H9 (cell line): ENCODE results near the gene MEIS2. TPM values are rescaled to one million over a fixed set of nuclear protein-coding genes. Genes with fewer than 3 reads are reported as not detected.

Experiments
- DNase-seq: peaks from one replicate; pipeline ENCODE4 v3.0.0-alpha.2; 2017
- H2AFZ ChIP-seq: one replicate; pipeline ENCODE4 v1.6.1; 2013; ENCODE audit warnings: mild to moderate bottlenecking, low read length, control low read depth, moderate library complexity
- H2AK5ac ChIP-seq: 2 replicates; pipeline ENCODE4 v1.6.1; 2013; ENCODE audit warnings: low read length, control low read depth, mixed read lengths; ENCODE audit not compliant: insufficient read length
- H2BK120ac ChIP-seq: one replicate; pipeline ENCODE4 v1.6.1; 2013; ENCODE audit warnings: low read depth, mild to moderate bottlenecking, low read length, control low read depth, inconsistent platforms; ENCODE audit not compliant: poor library complexity, severe bottlenecking
- H2BK12ac ChIP-seq: 2 replicates; pipeline ENCODE4 v1.6.1; 2013; ENCODE audit warnings: low read length, control low read depth, mixed read lengths, low read depth; ENCODE audit not compliant: insufficient read length
- H2BK15ac ChIP-seq: 2 replicates; pipeline ENCODE4 v1.6.1; 2013; ENCODE audit warnings: low read depth, low read length, control low read depth
- H2BK20ac ChIP-seq: one replicate; pipeline ENCODE4 v1.6.1; 2013; ENCODE audit warnings: low read depth, mild to moderate bottlenecking, low read length, control low read depth, inconsistent platforms; ENCODE audit not compliant: poor library complexity, severe bottlenecking
- H2BK5ac ChIP-seq: 2 replicates; pipeline ENCODE4 v1.6.1; 2013; ENCODE audit warnings: low read length, control low read depth, mixed read lengths; ENCODE audit not compliant: insufficient read length
- H3K14ac ChIP-seq: 2 replicates; pipeline ENCODE4 v1.6.1; 2013; ENCODE audit warnings: low read length, control low read depth; ENCODE audit not compliant: insufficient read depth
- H3K18ac ChIP-seq: 2 replicates; pipeline ENCODE4 v1.6.1; 2013; ENCODE audit warnings: low read depth, mild to moderate bottlenecking, mixed read lengths, low read length, control low read depth; ENCODE audit not compliant: insufficient read length
- H3K23ac ChIP-seq: 2 replicates; pipeline ENCODE4 v1.6.1; 2013; ENCODE audit warnings: low read length, control low read depth, mixed read lengths, low read depth; ENCODE audit not compliant: insufficient read length
- H3K23me2 ChIP-seq: 2 replicates; pipeline ENCODE4 v1.6.1; 2013; ENCODE audit warnings: low read depth, mild to moderate bottlenecking, mixed read lengths, low read length, control low read depth; ENCODE audit not compliant: insufficient read length, poor library complexity, severe bottlenecking
- H3K27ac ChIP-seq: 2 replicates; pipeline ENCODE4 v1.5.1; 2013; ENCODE audit warnings: low read length, control low read depth, mixed read lengths, low read depth; ENCODE audit not compliant: insufficient read length
- H3K27me3 ChIP-seq: 2 replicates; pipeline ENCODE4 v1.6.1; 2013; ENCODE audit warnings: low read length, control low read depth, inconsistent platforms; ENCODE audit not compliant: insufficient read depth
- H3K4ac ChIP-seq: 2 replicates; pipeline ENCODE4 v1.6.1; 2013; ENCODE audit warnings: low read depth, mild to moderate bottlenecking, control low read depth, inconsistent platforms, low read length, moderate library complexity
- H3K4me1 ChIP-seq: 2 replicates; pipeline ENCODE4 v1.6.1; 2013; ENCODE audit warnings: low read length, control low read depth, inconsistent platforms; ENCODE audit not compliant: insufficient read depth
- H3K4me2 ChIP-seq: 2 replicates; pipeline ENCODE4 v1.6.1; 2013; ENCODE audit warnings: low read length, control low read depth, mixed read lengths; ENCODE audit not compliant: insufficient read length, insufficient read depth
- H3K56ac ChIP-seq: 2 replicates; pipeline ENCODE4 v1.6.1; 2013; ENCODE audit warnings: low read depth, mild to moderate bottlenecking, mixed read lengths, low read length, control low read depth; ENCODE audit not compliant: insufficient read length
- H3K79me1 ChIP-seq: 2 replicates; pipeline ENCODE4 v1.6.1; 2013; ENCODE audit warnings: low read depth, mild to moderate bottlenecking, moderate library complexity, low read length, control low read depth, inconsistent platforms; ENCODE audit not compliant: insufficient read depth, poor library complexity, severe bottlenecking
- H3K79me2 ChIP-seq: 2 replicates; pipeline ENCODE4 v1.6.1; 2013; ENCODE audit warnings: low read length, control low read depth, inconsistent platforms; ENCODE audit not compliant: insufficient read depth
- H3K9ac ChIP-seq: 2 replicates; pipeline ENCODE4 v1.6.1; 2013; ENCODE audit warnings: low read length, control low read depth, mixed read lengths; ENCODE audit not compliant: insufficient read length; ENCODE audit errors: extremely low read depth
- H3K9me3 ChIP-seq: one replicate; pipeline ENCODE4 v1.6.1; 2013; ENCODE audit warnings: low read depth, low read length, inconsistent platforms; ENCODE audit not compliant: control insufficient read depth
- H3T11ph ChIP-seq: one replicate; pipeline ENCODE4 v1.6.1; 2013; ENCODE audit warnings: mild to moderate bottlenecking, low read length, control low read depth, inconsistent platforms
- H4K20me1 ChIP-seq: one replicate; pipeline ENCODE4 v1.6.1; 2013; ENCODE audit not compliant: control insufficient read depth, insufficient read length, insufficient read depth
- H4K5ac ChIP-seq: 2 replicates; pipeline ENCODE4 v1.6.1; 2013; ENCODE audit warnings: low read depth, mild to moderate bottlenecking, mixed read lengths, low read length, control low read depth; ENCODE audit not compliant: insufficient read length
- H4K8ac ChIP-seq: replicated peaks from 2 replicates; pipeline ENCODE4 v1.6.1; 2013; ENCODE audit warnings: low read length, control low read depth, mixed read lengths, low read depth; ENCODE audit not compliant: insufficient read length
- H4K91ac ChIP-seq: 2 replicates; pipeline ENCODE4 v1.6.1; 2013; ENCODE audit warnings: low read depth, mild to moderate bottlenecking, moderate library complexity, mixed read lengths, low read length, control low read depth; ENCODE audit not compliant: insufficient read length
- H3K27ac Mint-ChIP-seq, 3 experiments: 2 replicates in 2 of 3; 3 replicates in 1 of 3; pipeline ENCODE4 v1.8.0; 2020 to 2021; ENCODE audit warnings: mixed read lengths in 3 of 3, mild to moderate bottlenecking in 1 of 3, moderate library complexity in 1 of 3
- H3K27me3 Mint-ChIP-seq: 2 replicates; pipeline ENCODE4 v1.8.0; 2021; ENCODE audit warnings: low read depth, mild to moderate bottlenecking, moderate library complexity, mixed read lengths
- H3K36me3 Mint-ChIP-seq, 3 experiments: 2 replicates in 2 of 3; 3 replicates in 1 of 3; pipeline ENCODE4 v1.8.0; 2020 to 2021; ENCODE audit warnings: low read depth in 3 of 3, mixed read lengths in 3 of 3; ENCODE audit not compliant: insufficient read depth in 1 of 3
- H3K4me1 Mint-ChIP-seq, 2 experiments: 2 replicates each; pipeline ENCODE4 v1.8.0; 2020; ENCODE audit warnings: mixed read lengths in 2 of 2
- H3K4me3 Mint-ChIP-seq, 2 experiments: 2 replicates in 1 of 2; 3 replicates in 1 of 2; pipeline ENCODE4 v1.8.0; 2020 to 2021; ENCODE audit warnings: mild to moderate bottlenecking in 2 of 2, mixed read lengths in 2 of 2, moderate library complexity in 1 of 2
- H3K9me3 Mint-ChIP-seq, 2 experiments: 2 replicates in 1 of 2; 3 replicates in 1 of 2; pipeline ENCODE4 v1.8.0; 2020; ENCODE audit warnings: mild to moderate bottlenecking in 2 of 2, mixed read lengths in 2 of 2, moderate library complexity in 1 of 2
- WGBS: extraction: QIAGEN DNeasy Blood & Tissue Kit; methylation state at CpG from one replicate; pipeline ENCODE4 v1.1.7; 2013; ENCODE audit warnings: missing lambda C conversion rate, low lambda C conversion rate, mixed read lengths; ENCODE audit not compliant: insufficient read length; ENCODE audit errors: extremely low coverage; 5-methylcytosine and 5-hydroxymethylcytosine counted together
- total RNA-seq: library from RNA; stranded (reverse); gene quantifications from 2 replicates; pipeline ENCODE4 v1.2.1, GENCODE V29; 2021
- TF ChIP-seq, protein P1 (sequence below): fragments of 200-600 bp; sonication (generic); conservative IDR thresholded peaks from 3 replicates; pipeline ENCODE4 v1.8.0; 2021; ENCODE audit warnings: antibody characterized with exemption, mild to moderate bottlenecking

MEIS2 gene
- total RNA-seq, 1 experiment from 2014 or later = 0.35 TPM

DNA sequence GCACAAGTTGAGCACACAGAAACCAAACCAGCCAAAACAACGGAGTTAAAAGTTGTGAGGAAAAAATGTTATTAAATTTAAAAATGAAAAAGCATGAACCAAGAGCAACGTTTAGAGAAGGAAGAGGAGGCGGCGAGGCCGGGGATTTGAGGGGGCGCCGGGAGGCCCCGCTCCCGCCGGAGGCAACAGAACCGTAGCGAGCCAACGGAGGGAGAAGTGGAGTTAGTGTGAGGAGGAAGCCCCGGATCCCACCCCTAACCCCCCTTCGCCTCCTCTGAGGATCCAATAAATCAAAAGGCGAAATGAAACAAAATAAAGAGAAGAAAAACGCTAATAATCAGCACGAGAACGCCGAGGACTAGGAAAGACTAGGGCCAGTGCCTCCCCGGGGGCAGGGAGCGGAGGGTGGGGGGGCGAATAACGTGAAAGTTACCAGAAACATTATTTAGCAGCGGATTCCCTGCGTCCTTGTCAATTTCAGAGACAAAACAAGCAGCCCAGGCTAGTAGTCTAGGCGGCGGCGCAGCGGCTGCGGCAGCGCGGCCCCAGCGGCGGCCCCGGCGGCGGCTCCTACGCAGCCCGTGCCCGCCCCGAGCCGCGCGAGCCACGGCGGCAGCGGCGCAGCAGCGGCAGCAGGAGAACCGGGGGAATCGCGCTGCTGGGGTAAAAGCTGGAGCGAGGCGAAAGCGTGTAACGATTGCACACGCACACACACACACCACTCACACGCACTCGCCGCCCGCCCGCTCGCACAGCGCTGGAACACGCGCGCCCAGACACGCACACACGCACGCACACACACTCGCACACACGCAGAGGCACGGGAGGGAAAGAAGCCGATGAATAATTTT, 1.7 kb downstream of the MEIS2 start:
- TF ChIP-seq, protein P1, sequence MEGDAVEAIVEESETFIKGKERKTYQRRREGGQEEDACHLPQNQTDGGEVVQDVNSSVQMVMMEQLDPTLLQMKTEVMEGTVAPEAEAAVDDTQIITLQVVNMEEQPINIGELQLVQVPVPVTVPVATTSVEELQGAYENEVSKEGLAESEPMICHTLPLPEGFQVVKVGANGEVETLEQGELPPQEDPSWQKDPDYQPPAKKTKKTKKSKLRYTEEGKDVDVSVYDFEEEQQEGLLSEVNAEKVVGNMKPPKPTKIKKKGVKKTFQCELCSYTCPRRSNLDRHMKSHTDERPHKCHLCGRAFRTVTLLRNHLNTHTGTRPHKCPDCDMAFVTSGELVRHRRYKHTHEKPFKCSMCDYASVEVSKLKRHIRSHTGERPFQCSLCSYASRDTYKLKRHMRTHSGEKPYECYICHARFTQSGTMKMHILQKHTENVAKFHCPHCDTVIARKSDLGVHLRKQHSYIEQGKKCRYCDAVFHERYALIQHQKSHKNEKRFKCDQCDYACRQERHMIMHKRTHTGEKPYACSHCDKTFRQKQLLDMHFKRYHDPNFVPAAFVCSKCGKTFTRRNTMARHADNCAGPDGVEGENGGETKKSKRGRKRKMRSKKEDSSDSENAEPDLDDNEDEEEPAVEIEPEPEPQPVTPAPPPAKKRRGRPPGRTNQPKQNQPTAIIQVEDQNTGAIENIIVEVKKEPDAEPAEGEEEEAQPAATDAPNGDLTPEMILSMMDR = no peak
- H3K4me2 ChIP-seq = peak overlapping the region; percentile 92
- no peak overlapping the region for H2BK20ac ChIP-seq
- no peak overlapping the region for H3K18ac ChIP-seq
- H2BK120ac ChIP-seq = no peak overlapping the region
- no peaks in the 10 kb centered on the region for H3K36me3 Mint-ChIP-seq
- H3K4me1 ChIP-seq = 0 out of 2 replicates have a peak, but pooled peaks cover 3% of the 10 kb centered on the region
- peaks cover 0 to 5% of the 10 kb centered on the region in 2 experiments; a peak in 1 of 5 replicates for H3K9me3 Mint-ChIP-seq
- H4K91ac ChIP-seq = no peak overlapping the region
- H4K20me1 ChIP-seq = no peaks in the 10 kb centered on the region
- H2AK5ac ChIP-seq = no peak overlapping the region
- H3K14ac ChIP-seq = no peak overlapping the region
- no peak overlapping the region for H3K23ac ChIP-seq
- no peak overlapping the region for H3K56ac ChIP-seq
- peak overlapping the region; percentile 79 to 96 for H3K4me3 Mint-ChIP-seq
- no peak overlapping the region for H4K5ac ChIP-seq
- WGBS = no CpG with 5 or more reads among the region's 75 CpGs
- peaks cover 62% of the 10 kb centered on the region for H3K27me3 ChIP-seq
- H3K27ac ChIP-seq = no peak overlapping the region
- H3K79me2 ChIP-seq = no peaks in the 10 kb centered on the region
- H4K8ac ChIP-seq = no peak overlapping the region
- no peak overlapping the region for H3K9ac ChIP-seq
- peaks cover 96% of the 10 kb centered on the region for H3K27me3 Mint-ChIP-seq
- no peak overlapping the region for H3T11ph ChIP-seq
- peaks cover 71 to 79% of the 10 kb centered on the region in 2 experiments for H3K4me1 Mint-ChIP-seq
- no peaks in the 10 kb centered on the region for H3K79me1 ChIP-seq
- no peak overlapping the region for H3K4ac ChIP-seq
- H3K9me3 ChIP-seq = no peaks in the 10 kb centered on the region
- no peak overlapping the region for H2AFZ ChIP-seq
- H2BK15ac ChIP-seq = no peak overlapping the region
- no peak overlapping the region for H3K27ac Mint-ChIP-seq
- H2BK12ac ChIP-seq = no peak overlapping the region
- H3K23me2 ChIP-seq = peaks cover 67% of the 10 kb centered on the region
- DNase-seq = peak; percentile 39
- H2BK5ac ChIP-seq = no peak overlapping the region
